ENCODE measurements around the gene DOCK3.
"Not testable (repeated sequence)": the region's sequence is repeated elsewhere in the genome, so short reads cannot be mapped to it uniquely, and the experiment has no call there.

Gene DOCK3

DNA sequence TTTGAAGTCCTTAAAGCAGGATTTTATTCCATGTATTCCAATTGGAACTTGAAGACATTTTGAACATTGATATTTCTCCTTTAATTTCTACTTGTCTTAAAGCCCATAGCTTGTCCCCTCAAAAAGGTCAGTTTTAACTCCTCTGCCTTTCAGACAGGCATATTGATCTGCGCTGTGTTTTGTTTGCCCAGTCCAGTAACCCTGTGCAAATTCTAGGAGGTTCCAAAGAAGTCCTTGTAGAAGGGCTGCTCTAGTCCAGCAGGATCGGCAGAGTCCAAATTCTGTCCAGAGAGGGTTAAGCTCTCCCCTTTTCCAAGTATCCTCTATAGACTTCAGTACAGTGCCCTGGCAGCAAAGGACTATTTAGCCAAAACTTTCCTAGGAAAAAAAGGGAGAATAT lies 604.7 kb downstream of the DOCK3 start:
- DNase-seq (ENCODE audit: extremely low read depth in 1 of 2, low read depth in 1 of 2): no peak

- no peak for DNase-seq (ENCODE audit: extremely low read depth in 1 of 2, low read depth in 1 of 2)
Measured at GRCh38 chr3:51280176-51280575, 605.4 kb downstream of the DOCK3 start.

- DNase-seq (ENCODE audit: extremely low read depth in 1 of 2, low read depth in 1 of 2): no peak
Measured at GRCh38 chr3:51282931-51283330, 608.2 kb downstream of the DOCK3 start.

DNA sequence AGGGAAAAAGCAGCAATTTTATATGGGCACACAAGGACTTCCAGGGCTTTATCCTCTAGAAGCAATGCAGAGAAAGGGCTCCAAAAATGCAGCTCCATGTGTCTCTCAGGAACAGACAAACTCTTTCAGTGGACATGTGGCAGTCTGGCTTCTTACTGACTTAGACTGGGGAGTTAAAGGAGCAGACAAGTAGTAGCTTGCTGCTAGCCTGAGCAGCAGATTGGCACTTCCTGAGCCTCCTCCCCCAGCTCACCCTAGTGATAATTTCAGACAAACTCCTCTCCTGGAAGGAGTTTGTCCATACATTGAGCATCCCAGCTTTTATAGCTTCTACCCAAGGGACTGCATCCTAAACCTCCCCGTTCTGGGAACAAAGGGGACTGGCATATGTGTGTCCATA lies 608.7 kb downstream of the DOCK3 start:
- no peak for DNase-seq (ENCODE audit: extremely low read depth in 1 of 2, low read depth in 1 of 2)

GRCh38 chr3:51295625-51296024 lies 620.9 kb downstream of the DOCK3 start:
- DNase-seq (ENCODE audit: extremely low read depth in 1 of 2, low read depth in 1 of 2): no peak

- no peak for DNase-seq (ENCODE audit: extremely low read depth in 1 of 2, low read depth in 1 of 2)
Measured at GRCh38 chr3:51297333-51297732, 622.6 kb downstream of the DOCK3 start.

GRCh38 chr3:51304230-51304629 lies 629.5 kb downstream of the DOCK3 start:
- no peak for DNase-seq (ENCODE audit: extremely low read depth in 1 of 2, low read depth in 1 of 2)

DNA sequence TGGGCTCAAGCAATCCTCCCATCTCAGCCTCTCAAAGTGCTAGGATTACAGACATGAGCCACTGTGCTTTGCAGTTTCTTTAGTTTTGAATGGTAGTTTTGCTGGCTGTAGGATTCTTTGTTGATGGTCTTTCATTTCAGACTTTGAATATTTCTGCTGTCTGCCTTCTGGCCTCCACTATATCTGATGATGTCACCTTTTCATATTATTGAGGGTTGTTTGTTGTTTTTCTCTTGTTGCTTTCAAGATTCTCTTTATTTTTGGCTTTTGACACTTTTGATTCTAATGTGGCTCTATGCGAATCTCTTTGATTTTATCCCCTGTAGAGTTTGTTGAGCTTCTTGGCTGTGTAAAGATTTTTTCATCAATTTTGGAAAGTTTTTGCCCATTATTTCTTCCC lies 631.4 kb downstream of the DOCK3 start:
- DNase-seq (ENCODE audit: extremely low read depth in 1 of 2, low read depth in 1 of 2): no peak

GRCh38 chr3:51307458-51307857 lies 632.7 kb downstream of the DOCK3 start:
- DNase-seq (ENCODE audit: extremely low read depth in 1 of 2, low read depth in 1 of 2): no peak

DNA sequence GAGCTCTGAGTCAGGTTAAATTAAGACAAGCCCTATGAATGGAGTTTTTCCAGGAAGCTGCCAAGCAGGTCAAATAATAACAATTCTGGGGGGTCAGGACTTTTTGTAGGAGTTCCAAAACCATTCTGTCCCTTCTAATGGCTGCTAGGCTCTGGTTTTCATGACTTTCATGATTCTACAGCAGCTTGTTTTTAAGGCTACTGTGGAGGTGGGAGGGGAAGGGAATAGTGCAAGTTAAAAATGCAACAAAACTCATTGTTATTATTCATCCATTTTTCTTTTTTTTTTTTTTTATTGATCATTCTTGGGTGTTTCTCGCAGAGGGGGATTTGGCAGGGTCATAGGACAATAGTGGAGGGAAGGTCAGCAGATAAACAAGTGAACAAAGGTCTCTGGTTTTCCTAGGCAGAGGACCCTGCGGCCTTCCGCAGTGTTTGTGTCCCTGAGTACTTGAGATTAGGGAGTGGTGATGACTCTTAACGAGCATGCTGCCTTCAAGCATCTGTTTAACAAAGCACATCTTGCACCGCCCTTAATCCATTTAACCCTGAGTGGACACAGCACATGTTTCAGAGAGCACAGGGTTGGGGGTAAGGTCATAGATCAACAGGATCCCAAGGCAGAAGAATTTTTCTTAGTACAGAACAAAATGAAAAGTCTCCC lies 633.3 kb downstream of the DOCK3 start:
- not testable (repeated sequence) for DNase-seq (ENCODE audit: extremely low read depth in 1 of 2, low read depth in 1 of 2)

GRCh38 chr3:51311055-51311454 lies 636.3 kb downstream of the DOCK3 start:
- no peak for DNase-seq (ENCODE audit: extremely low read depth in 1 of 2, low read depth in 1 of 2)

GRCh38 chr3:51328206-51328605 lies 653.5 kb downstream of the DOCK3 start:
- DNase-seq (ENCODE audit: extremely low read depth in 1 of 2, low read depth in 1 of 2): no peak

DNA sequence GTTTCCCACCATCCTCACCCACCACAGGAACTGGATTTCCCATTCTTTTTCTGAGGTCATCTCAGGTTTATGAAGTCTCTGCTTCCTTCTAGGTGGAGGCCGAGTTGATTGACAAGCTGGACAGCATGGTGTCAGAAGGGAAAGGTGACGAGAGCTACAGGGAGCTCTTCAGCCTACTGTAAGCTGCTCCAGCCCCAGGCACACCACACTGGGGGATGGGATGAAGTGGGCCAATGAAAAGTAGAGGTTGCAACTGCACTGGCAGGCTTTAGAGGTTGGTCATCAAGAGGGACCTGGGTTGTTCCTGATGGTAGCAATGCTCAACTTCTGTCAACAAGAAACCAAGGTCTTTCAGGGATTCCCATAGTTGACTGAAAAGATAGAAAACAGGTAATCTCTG lies 655.3 kb downstream of the DOCK3 start:
- no peak for DNase-seq (ENCODE audit: extremely low read depth in 1 of 2, low read depth in 1 of 2)

GRCh38 chr3:51332156-51332555 lies 657.4 kb downstream of the DOCK3 start:
- no peak for DNase-seq (ENCODE audit: extremely low read depth in 1 of 2, low read depth in 1 of 2)

GRCh38 chr3:51333021-51333420 lies 658.3 kb downstream of the DOCK3 start:
- DNase-seq (ENCODE audit: extremely low read depth in 1 of 2, low read depth in 1 of 2): no peak

GRCh38 chr3:51336261-51336660 lies 661.5 kb downstream of the DOCK3 start:
- DNase-seq (ENCODE audit: extremely low read depth in 1 of 2, low read depth in 1 of 2): no peak

GRCh38 chr3:51337666-51338065 lies 662.9 kb downstream of the DOCK3 start:
- DNase-seq (ENCODE audit: extremely low read depth in 1 of 2, low read depth in 1 of 2): no peak

- DNase-seq (ENCODE audit: extremely low read depth in 1 of 2, low read depth in 1 of 2): no peak
Measured at GRCh38 chr3:51338632-51339031, 663.9 kb downstream of the DOCK3 start.

- DNase-seq (ENCODE audit: extremely low read depth in 1 of 2, low read depth in 1 of 2): no peak
Measured at GRCh38 chr3:51340013-51340829, 665.5 kb downstream of the DOCK3 start.

DNA sequence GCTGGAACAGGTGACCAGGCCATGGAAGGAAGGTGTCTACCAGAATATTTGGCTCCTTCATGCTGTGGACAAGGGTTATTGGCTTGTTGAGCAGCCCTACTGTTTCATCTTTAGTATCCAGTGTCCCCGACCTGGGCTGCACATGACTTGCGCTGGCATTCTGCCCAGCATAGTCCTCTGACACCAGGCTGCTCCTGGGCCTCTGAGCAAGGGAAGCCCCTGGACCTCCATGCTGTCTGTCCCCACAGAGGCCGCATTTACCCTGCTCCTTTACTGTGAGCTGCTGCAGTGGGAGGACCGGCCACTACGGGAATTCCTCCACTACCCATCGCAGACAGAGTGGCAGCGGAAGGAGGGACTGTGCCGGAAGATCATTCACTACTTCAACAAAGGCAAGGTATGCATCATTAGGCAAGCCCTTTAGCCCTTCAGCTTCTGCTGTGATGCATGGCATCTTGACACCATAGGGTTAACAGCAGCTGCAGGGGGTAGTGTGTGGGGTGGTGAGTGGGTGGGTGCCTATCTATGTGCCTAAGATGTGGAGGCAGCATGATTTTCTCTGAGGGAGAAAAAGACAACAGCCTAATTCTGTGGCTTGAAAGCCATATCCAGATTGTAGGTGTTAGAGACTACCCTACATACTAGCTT lies 666.4 kb downstream of the DOCK3 start:
- DNase-seq (ENCODE audit: extremely low read depth in 1 of 2, low read depth in 1 of 2): no peak

DNA sequence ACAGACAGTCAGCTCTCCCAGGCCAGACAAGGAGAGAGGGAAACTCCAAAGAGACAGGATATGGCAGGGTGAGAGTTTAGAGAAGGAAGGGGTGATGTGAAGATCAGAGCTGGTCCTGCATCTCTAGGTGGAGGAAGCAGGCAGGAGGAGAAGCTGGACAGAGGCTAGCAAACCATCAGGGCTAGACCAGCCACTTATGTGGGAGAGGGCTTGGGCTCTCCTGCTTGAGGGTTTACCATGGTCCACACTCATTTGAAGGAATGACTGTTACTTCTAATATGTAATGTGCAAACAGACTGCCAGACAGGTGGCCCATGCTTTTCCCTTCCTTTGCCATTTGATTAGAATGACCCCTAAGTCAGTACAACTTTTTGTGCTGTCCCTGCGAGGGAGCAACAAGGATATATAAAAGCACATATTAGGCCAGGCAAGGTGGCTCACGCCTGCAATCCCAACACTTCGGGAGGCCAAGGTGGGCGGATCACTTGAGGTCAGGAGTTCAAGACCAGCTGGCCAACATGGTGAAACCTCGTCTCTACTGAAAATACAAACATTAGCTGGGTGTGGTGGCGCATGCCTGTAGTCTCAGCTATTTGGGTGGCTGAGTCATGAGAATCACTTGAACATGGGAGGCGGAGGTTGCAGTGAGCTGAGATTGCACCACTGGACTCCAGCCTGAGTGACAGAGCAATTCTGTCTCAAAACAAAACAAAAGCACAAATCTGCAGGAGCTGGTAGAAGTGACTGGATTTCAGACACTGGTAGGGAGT lies 669.4 kb downstream of the DOCK3 start:
- DNase-seq (ENCODE audit: extremely low read depth in 1 of 2, low read depth in 1 of 2): no peak
